ENCODE measurements around the gene LRPAP1.
A peak's percentile ranks its signal among the peaks of the same experiment; 100 is the strongest.
"Not testable (repeated sequence)": the region's sequence is repeated elsewhere in the genome, so short reads cannot be mapped to it uniquely, and the experiment has no call there.

Gene LRPAP1, protein sequence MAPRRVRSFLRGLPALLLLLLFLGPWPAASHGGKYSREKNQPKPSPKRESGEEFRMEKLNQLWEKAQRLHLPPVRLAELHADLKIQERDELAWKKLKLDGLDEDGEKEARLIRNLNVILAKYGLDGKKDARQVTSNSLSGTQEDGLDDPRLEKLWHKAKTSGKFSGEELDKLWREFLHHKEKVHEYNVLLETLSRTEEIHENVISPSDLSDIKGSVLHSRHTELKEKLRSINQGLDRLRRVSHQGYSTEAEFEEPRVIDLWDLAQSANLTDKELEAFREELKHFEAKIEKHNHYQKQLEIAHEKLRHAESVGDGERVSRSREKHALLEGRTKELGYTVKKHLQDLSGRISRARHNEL

DNA sequence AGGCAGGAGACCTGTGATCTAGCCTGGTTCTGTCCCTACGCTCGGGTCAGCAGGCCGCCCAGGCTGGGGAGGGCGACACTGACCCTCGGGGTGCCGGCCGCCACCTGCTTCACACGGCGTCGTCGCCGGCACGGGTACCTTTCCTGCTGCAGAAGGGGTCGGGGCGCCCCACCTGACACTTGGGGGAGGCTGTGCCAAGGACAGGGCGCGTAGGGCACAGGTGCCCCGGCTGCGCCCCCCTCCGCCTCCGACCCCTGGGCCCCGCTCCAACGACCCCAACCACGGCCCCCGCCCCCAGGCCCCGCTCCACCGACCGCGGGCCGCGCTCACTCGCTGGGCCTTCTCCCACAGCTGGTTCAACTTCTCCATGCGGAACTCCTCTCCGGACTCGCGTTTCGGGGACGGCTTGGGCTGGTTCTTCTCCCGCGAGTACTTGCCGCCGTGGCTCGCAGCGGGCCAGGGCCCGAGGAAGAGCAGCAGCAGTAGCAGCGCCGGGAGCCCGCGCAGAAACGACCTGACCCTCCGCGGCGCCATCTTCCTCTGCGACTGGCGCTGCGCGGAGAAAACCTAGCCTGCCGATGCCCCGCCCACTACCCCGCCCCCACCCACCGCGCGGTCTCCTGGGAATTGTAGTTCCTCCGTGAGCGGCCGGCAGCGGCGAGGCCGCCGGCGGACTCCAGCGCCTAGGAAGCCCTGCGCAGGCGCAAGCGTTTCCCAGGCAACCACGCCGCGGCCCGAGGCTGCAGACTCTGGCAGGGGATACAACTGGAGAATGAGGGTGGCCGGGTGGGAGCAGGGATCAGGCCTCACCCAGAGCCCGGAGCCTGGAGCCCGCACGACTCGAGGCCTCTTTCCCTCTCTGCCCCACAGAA, at the start of gene LRPAP1:
Gene LRPAP1, minus strand, starts transcription at position 544 of the 872 bp plus-strand sequence. Its CDS starts 10 bp downstream, at position 534.
- DNase-seq = peak; percentile 79

DNA sequence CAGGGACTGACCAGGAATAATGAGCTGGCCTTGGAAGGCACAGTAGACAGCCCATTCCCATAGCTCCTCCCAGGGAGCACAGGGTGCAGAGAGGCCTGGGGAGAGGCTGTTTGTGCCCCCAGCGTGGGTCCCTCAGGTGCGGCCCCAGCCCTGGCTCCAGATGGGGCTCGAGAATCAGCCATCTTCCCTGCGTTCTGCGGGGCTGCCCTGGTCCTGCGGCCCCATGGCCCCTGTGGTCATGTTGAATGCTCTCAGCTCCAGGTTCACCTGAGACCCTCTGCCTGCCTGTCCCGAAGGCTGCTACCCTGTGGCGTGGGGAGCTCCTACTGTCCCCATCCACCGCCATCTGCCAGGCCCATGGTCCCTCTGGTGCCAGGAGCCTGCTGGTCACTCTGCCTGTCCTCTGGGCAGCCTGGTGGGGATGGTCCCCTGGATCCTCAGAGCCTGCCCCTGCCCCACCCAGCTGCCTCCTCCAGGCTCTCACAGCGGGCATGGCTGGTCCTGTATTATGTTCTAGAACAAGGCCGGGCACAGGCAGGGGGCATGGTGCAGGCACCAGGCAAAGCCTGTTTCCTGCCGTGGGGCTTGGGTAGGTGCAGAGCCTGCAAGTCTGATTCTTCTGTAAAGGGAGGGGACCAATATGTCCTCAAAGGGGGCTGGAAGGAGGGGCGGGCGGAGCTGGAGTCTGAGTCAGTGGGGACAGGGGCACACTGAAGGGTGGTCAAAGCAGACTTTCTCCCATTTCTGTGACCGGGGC, 49.3 kb upstream of the LRPAP1 start:
- not testable (repeated sequence) for DNase-seq

DNA sequence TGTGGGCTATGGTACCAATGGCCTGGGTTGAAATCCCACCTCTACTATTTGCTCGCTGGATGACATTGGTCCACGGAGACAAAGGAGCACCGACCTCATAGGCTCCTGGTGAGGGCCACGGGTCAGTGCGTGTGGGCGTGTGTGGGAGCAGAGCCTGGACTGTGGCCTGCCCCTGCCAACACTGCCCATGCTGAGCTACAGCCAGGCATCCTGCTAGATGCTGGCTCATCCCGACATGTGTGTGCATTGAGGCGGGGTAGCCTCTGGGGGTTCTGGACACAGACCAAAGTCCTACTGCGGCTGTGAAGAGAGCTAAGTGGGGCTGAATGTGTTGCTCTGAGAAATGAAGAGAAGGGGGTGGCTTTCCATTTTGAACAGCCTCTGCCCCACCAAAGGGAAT, 48.6 kb upstream of the LRPAP1 start:
- not testable (repeated sequence) for DNase-seq

DNA sequence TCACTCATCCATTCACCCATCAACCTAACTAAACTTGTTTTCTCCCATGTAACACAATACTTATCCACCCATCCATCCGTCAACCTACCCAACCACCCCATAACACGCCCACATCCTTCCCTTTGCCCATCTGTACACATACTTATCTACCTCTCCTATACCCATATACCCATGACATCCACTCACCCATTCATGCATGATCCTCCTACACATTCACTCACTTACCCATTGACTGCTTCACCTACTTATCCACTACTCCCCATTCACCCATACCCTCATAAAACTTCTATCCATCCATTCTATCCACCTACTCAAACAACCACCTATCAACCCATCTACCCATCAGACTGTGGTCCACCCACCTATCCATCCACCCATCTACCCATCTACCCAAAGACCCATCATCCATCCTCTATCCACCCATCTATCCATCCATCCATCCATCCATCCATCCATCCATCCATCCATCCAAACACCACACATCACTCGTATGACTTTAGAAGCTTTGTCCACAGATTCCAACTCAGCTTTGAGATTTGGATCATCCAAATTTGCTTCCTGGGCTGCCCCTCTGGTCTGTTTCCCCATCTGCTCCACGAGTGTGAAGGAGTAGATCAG, 46.4 kb upstream of the LRPAP1 start:
- DNase-seq = not testable (repeated sequence)

DNA sequence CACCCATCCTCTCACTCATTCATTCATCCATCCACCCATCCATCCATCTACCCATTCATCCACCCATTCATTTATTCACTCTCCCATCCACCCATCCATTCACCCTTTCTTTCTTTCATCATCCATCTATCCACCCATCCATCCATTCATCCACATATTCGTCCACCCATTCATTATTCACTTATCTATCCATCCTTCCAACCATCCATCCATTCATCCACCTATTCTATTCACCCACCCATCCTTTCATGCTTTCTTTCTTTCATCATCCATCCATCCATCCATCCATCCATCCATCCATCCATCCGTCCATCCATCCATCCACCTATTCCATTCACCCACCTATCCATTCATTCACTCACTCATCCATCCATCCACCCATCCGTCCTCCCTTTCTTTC, 45.8 kb upstream of the LRPAP1 start:
- not testable (repeated sequence) for DNase-seq

DNA sequence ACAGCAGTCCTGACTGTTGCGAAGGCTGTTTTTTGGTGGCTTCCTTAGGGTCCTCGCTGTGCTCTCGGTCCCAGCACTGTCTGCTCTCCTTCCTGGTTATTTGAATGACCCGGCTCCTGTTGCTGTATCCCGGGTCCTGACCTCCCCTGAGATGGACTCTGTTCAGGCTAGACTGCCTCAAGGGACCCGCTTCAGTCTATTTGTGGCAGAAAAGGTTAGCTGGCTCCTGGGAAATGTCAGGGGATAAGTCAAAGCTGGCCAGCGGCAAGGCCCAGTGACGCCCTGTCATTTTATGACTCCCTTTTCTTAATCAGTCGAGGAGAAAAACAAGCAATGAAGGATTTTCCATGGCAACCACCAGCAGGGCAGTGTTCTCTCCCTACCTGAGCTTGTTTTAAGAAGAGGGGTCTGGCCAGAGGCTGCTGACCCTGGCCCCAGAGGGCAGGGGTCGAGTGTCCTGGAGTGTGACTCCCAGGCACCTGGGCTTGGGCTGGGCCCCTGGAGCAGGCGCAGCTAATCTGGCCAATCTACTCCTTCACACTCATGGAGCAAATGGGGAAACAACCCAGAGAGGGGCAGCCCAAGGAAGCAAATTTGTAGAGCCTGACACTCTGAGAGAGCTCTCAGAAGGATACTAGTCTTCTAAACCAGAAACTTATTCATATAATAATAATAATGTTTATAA, 45.1 kb upstream of the LRPAP1 start:
- DNase-seq = not testable (repeated sequence)

DNA sequence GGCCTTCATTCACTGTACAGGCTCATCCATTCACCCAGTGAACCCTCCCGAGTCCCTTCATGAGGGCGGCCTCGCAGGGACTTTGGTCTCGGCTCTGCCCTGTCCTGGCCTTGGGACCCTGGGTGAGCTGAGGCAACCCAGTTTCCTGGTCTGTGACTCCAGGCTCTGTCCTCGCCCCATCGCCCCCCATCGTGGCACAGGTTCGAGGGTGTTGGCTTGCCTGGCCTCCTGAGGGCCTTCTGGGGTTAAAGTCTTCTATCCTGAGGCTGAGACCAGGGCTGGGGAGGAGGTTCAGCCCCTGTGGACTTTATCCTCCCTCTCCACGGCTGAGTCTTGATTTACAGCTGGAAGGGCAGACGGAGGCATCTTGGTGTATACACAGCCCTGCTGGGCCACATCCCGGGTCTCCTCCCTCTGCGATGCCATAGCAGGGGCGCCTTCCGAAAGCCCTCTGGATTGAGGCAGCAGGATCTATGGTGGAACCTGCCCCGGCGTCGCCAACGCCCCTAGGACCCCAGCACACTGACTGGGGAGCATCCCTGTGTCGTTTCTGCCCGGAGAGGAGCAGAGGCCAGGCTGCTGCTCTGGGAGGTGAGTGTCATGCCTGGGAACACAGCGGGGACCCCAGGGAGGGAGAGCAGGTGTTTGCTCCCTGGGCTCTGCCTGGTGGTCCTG, 44.4 kb upstream of the LRPAP1 start:
- not testable (repeated sequence) for DNase-seq

DNA sequence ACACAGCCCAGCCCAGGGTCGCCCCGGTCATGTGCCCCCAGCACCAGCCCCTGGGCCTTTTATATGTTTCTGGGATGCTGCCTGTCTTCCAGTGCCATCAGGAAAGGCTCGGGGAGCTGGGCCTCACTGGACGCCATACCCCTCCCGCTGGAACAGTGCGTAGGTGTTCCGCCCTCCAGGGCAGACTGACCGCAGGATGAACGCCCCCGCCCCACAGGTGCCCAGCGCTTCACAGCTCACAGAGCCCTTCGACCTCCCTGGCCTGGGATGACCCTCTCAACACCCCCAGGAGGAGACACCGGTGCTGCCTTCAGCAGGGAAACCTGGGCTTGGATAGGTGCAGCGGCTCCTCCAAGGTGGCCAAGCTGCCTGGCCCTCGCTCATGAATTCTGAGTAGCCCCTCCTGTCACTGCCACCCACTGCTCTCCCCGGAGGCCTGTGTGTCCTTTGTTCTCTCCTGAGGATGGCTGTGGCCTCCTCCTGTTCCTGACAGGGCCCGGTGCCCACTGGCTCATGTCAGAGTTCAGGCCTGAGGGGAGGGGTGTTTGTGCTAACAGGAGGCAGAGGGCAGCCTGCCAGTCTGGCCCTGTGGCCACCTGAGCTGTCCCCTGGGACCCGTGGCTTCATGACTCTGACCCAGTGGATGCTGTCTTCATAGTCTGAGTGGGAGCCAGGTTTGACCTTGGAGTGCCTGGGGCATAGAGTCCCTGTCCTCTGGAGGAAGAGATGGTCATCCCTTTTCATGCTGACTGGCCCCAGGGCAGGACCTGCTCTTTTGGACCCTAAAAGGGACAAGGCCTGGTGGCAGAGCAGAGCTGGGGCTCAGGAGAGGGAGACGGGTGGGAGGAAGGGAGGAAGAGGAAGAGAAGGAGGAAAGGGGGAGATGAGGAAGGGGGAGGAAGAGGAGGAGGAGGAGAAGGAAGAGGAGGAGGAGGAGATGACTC, 43.5 kb upstream of the LRPAP1 start:
- DNase-seq = not testable (repeated sequence)

DNA sequence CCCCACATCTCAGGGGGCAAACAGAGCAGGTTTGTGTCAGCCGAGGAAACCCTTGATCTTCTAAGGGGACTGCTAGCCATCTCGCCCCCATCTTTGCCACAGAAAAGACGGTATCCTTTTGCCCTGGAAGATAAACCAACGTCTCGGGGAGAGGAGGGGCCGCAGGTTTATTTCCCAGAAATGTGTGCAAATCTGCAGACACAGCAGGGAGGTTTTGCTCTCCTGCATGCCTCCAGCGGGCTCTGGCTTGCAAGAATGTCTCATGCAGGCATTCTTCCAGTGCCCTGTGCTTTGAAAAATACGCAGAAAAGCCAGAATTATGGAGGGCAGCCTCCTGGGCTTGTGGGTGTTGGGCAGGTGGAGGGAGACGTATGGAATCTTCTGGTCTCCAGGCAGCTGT, 42.6 kb upstream of the LRPAP1 start:
- not testable (repeated sequence) for DNase-seq

DNA sequence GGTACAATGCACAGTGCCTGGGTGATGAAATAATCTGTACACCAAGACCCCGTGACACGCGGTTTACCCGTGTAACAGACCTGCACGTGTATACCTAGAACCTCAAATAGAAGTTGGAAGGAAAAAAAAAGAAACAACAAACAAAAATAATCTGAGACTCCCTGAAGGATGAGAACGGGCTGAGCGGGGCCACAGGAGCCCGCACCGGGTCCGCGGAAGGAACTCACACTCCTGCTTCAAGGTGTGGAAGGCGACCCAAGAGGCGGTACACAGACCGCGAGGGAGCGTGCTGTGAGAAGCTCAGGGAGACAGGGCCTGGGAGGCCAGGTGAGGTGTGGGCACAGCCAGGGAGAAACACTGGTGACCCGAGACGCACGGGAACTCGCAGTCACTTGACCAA, 42.1 kb upstream of the LRPAP1 start:
- not testable (repeated sequence) for DNase-seq

DNA sequence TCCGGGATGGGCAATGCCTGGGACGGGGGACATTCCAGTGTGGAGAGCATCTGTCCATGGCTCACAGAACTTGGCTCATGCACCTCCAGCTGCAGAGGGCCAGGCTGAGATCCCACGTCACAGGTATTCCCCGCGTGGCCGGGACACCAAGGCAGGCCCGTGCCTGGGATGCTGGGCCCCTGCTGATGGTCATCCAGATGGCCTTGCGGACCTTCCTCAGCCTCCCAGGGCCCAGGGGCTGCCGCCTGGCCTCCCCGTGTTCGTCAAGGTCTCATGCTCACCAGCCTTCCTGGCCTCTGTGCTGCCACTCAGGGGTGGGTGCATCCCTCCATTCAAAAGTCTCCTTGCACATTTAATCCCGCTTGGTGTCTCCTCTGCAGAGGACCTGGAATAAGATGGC, 40.9 kb upstream of the LRPAP1 start:
- DNase-seq = no peak

DNA sequence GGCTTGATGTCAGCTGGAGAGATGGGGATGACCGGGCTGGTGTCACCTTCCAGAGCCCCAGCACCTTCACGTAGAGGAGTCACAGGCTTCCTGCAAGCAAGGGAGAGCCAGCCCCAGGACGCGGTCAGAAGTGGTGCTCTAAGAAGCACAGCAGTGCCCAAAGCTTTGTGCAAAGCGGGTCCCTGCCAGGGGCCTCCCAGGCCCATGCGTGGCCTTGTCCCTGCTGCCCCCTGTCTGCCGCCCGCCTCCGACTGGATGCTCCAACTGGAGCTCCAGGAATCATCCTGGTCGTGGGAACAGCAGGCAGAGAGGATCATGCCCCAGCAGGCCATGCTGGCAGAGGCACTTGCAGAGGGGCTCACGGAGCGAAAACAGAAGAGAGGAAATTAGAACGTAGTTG, 40.1 kb upstream of the LRPAP1 start:
- no peak for DNase-seq

DNA sequence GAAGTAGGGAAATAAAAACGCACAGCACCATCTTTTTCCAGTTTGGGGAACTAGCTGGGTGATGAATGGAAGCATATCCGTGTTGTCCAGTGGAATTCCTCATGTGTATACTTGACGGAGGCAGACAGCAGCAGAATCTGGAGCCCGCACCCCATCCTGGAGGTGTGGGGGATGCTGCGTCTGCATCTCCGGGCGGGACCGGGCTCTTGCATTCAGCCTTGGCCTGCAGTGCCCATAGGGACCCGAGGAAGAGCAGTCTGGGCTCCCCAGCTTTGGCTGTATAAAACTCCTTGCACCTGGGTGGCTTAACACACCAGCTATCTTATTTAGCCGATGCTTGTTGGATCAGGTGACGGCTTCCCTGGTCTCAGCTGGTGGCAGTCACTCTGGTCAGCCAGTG, 39.7 kb upstream of the LRPAP1 start:
- DNase-seq = no peak

DNA sequence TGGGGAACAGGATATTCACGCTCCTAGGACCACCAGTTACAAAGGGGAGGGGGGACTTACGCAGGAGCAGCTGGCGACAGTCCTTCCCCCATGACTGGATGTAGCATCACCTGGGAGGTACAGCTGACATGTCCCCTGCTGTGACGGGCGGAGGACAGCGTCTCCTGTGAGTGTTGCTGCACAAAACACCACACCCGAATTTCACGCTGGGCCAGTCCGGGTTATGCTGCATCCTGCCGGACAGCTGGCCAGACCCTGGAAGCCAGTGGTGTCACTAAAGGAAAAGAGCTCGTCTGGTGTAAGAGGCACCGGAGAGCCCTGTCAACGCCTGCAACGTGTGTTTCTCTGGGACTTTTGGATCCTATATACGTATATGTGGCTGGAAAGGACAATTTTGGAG, 38.7 kb upstream of the LRPAP1 start:
- not testable (repeated sequence) for DNase-seq

DNA sequence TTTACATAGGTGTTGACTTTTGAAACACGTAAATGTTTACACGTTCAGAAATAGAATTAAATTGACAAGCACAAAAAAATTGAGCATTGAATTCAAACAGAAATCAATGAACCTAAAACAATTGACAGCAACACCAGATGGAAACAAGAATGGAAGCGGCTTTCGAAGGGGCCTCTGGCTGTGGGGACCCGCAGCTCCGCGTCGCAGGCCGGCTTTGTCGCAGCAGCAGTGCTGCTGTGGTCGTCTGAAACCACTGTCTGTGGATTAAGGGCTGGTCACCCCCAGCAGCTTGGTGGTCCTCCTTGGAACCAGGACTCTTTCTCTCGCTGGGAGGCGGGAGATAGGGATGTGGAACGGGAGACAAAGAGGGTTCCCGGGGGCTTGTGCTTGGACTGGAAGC, 37.4 kb upstream of the LRPAP1 start:
- DNase-seq = not testable (repeated sequence)

DNA sequence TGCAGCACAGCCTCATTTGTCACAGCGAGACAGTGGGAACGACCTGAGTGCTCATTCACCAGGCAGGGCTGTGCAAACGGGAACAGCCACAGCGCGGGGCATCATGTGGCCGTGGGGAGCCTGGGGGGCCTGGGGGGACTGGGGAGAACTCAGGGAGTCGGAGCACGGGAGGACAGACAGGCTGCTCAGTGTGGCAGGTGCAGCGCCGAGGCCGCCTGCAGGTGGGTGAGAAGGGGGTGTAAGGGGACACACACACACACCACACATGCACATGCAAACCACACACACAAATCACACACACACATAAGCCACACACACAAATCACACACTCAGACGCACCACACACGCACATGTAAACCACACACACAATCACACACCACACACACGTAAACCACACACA, 34.5 kb upstream of the LRPAP1 start:
- not testable (repeated sequence) for DNase-seq

DNA sequence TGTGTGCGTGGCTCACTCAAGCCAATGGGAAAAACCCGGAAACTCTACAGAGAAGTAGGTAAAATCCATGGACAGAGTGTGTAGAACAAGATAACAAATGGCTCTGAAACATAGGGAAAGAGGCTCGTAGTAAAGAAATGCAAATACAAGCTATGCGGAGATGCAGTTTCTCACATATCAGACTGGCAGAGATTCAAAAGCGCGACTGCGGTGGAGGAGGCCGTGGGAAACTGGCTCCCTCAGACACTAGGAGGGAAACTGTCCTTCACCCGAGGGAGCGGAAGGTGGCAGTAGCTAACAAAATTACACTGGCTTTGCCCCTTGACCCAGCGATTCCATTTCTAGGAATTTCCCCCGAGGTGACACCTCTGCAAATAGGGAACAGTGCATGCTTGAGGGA, 34.1 kb upstream of the LRPAP1 start:
- DNase-seq = not testable (repeated sequence)

DNA sequence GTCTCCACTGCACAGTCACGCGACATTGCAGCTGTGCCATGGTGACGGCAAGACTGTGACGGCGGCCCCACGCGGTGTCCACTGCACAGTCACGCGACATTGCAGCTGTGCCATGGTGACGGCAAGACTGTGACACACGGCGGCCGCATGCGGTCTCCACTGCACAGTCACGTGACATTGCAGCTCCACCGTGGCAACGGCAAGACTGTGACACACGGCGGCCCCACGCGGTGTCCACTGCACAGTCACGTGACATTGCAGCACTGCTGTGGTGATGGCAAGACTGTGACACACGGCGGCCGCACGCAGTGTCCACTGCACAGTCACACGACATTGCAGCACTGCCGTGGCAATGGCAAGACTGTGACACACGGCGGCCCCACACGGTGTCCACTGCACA, 32.7 kb upstream of the LRPAP1 start:
- DNase-seq = not testable (repeated sequence)

DNA sequence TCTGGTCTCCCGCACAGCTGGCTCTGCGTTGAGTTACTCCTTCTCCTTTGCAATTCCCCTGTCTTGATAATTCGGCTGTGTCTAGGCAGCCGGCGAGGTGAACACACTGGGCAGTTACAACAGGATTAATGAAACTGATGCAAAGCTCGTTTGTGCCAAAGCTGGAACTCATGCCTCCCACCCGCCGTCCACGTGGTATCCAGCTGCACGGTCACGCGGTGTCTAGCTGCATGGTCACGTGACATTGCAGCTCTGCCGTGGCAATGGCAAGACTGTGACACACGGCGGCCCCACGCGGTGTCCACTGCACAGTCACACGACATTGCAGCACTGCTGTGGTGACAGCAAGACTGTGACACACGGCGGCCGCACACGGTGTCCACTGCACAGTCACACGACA, 31.2 kb upstream of the LRPAP1 start:
- DNase-seq = no peak

DNA sequence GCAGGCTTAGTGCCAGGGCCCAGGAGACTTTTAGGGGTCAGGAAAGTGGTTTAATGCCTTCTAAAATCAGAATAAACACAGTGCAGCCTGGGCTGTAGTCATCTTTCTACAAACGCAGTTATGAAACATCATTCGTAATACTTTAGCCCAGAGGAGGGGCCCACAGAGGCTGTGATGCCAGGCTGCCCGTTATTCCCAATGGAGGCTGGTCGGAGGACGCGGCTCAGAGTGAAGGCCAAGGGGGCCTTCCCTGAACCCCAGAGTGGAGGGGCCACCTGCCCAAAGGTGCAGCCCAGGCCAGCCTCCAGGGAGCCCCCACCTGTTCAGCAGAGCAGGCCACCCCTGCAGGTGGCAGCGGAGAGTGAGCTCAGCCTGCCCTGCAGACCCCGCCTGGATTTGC, 29.9 kb upstream of the LRPAP1 start:
- not testable (repeated sequence) for DNase-seq

Data from activated T-cell treated with anti-CD3 and anti-CD28 coated beads for 4 hours (primary cell).